ENCODE data around the gene CEACAM19. TPM values are rescaled to one million over a fixed set of nuclear protein-coding genes. Genes with fewer than 3 reads are reported as not detected.
"Not testable (repeated sequence)": the region's sequence is repeated elsewhere in the genome, so short reads cannot be mapped to it uniquely, and the experiment has no call there.

Gene CEACAM19
- total RNA-seq, 2 experiments from 2014 or later = 0.23 to 0.34 TPM

- Mint-ChIP-seq H3K4me1 (ENCODE audit: low read depth) (peaks cover 6% of the 10 kb centered on the region), H3K27ac (no peak overlapping the region), H3K36me3 (ENCODE audit: low read depth) (no peaks in the 10 kb centered on the region), H3K27me3 (ENCODE audit: low read depth) (peaks cover 7% of the 10 kb centered on the region), H3K4me3 (no peak overlapping the region), H3K9me3 (ENCODE audit: insufficient read depth) (no peaks in the 10 kb centered on the region)
- CTCF ChIA-PET = interaction anchor here (1.5 to 1.6 kb wide), 2 partner anchors 42 to 91 kb away, joined by 3 to 9 read pairs; no protein-coding TSS in a partner anchor
- POLR2A ChIA-PET = no interaction called here
- ATAC-seq (no peak), DNase-seq (no peak)
Measured at GRCh38 chr19:44681992-44682790, 10.9 kb downstream of the CEACAM19 start.

GRCh38 chr19:44682807-44683206 lies 11.5 kb downstream of the CEACAM19 start:
- Mint-ChIP-seq H3K4me1 (ENCODE audit: low read depth) (peaks cover 6% of the 10 kb centered on the region), H3K36me3 (ENCODE audit: low read depth) (no peaks in the 10 kb centered on the region), H3K27ac (peak overlapping the region; percentile 7), H3K9me3 (ENCODE audit: insufficient read depth) (no peaks in the 10 kb centered on the region), H3K4me3 (no peak overlapping the region), H3K27me3 (ENCODE audit: low read depth) (peaks cover 10% of the 10 kb centered on the region)
- CTCF ChIA-PET = interaction anchor here (1.5 to 1.6 kb wide), 2 partner anchors 41 to 91 kb away, joined by 3 to 9 read pairs; no protein-coding TSS in a partner anchor
- no peak for ATAC-seq
- POLR2A ChIA-PET = no interaction called here
- DNase-seq = no peak

GRCh38 chr19:44683434-44684210 lies 12.3 kb downstream of the CEACAM19 start:
- Mint-ChIP-seq H3K36me3 (ENCODE audit: low read depth) (no peaks in the 10 kb centered on the region), H3K9me3 (ENCODE audit: insufficient read depth) (no peaks in the 10 kb centered on the region), H3K27ac (no peak overlapping the region), H3K4me1 (ENCODE audit: low read depth) (peaks cover 6% of the 10 kb centered on the region), H3K4me3 (no peak overlapping the region), H3K27me3 (ENCODE audit: low read depth) (peaks cover 13% of the 10 kb centered on the region)
- ChIA-PET POLR2A (no interaction called here), CTCF (interaction anchor here (1.0 to 1.6 kb wide), 3 partner anchors 41 to 90 kb away, joined by 3 to 9 read pairs (median 3); no protein-coding TSS in a partner anchor)
- DNase-seq (no peak), ATAC-seq (no peak)

- Mint-ChIP-seq H3K27me3 (ENCODE audit: low read depth) (peaks cover 14% of the 10 kb centered on the region), H3K4me1 (ENCODE audit: low read depth) (peaks cover 12% of the 10 kb centered on the region)
- CTCF ChIA-PET; ATAC-seq; DNase-seq; H3K9me3 Mint-ChIP-seq (ENCODE audit: insufficient read depth); H3K36me3 Mint-ChIP-seq (ENCODE audit: low read depth); POLR2A ChIA-PET; H3K4me3 Mint-ChIP-seq; H3K27ac Mint-ChIP-seq: not testable (repeated sequence)
Measured at GRCh38 chr19:44684396-44684795, 13.1 kb downstream of the CEACAM19 start.

GRCh38 chr19:44684892-44685863 lies 13.9 kb downstream of the CEACAM19 start:
- ATAC-seq (peak; percentile 49), DNase-seq (peak; percentile 41)
- no peaks in the 10 kb centered on the region for H3K9me3 Mint-ChIP-seq (ENCODE audit: insufficient read depth)
- H3K4me1 Mint-ChIP-seq (ENCODE audit: low read depth) = peaks cover 19% of the 10 kb centered on the region
- no peak overlapping the region for H3K4me3 Mint-ChIP-seq
- peak overlapping the region; percentile 1 for H3K27ac Mint-ChIP-seq
- POLR2A ChIA-PET = no interaction called here
- CTCF ChIA-PET = interaction anchor here (1.0 to 1.1 kb wide), 2 partner anchors 39 to 87 kb away, joined by 4 to 8 read pairs; no protein-coding TSS in a partner anchor
- H3K27me3 Mint-ChIP-seq (ENCODE audit: low read depth) = peaks cover 14% of the 10 kb centered on the region
- H3K36me3 Mint-ChIP-seq (ENCODE audit: low read depth) = no peaks in the 10 kb centered on the region

- no peaks in the 10 kb centered on the region for H3K9me3 Mint-ChIP-seq (ENCODE audit: insufficient read depth)
- peaks cover 14% of the 10 kb centered on the region for H3K27me3 Mint-ChIP-seq (ENCODE audit: low read depth)
- ChIA-PET CTCF (interaction anchor here (1.1 to 1.3 kb wide), 2 partner anchors 38 to 85 kb away, joined by 5 to 8 read pairs; no protein-coding TSS in a partner anchor), POLR2A (no interaction called here)
- peaks cover 19% of the 10 kb centered on the region for H3K4me1 Mint-ChIP-seq (ENCODE audit: low read depth)
- H3K27ac Mint-ChIP-seq = no peak overlapping the region
- H3K36me3 Mint-ChIP-seq (ENCODE audit: low read depth) = no peaks in the 10 kb centered on the region
- H3K4me3 Mint-ChIP-seq = no peak overlapping the region
- ATAC-seq (no peak), DNase-seq (no peak)
Measured at GRCh38 chr19:44685877-44686276, 14.6 kb downstream of the CEACAM19 start.

- peaks cover 25% of the 10 kb centered on the region for H3K4me1 Mint-ChIP-seq (ENCODE audit: low read depth)
- H3K4me3 Mint-ChIP-seq = no peak overlapping the region
- ChIA-PET CTCF (interaction anchor here (1.3 to 12.1 kb wide), 2 partner anchors 35 to 84 kb away, joined by 5 to 133 read pairs; no protein-coding TSS in a partner anchor), POLR2A (no interaction called here)
- H3K27ac Mint-ChIP-seq = no peak overlapping the region
- no peaks in the 10 kb centered on the region for H3K9me3 Mint-ChIP-seq (ENCODE audit: insufficient read depth)
- no peaks in the 10 kb centered on the region for H3K36me3 Mint-ChIP-seq (ENCODE audit: low read depth)
- H3K27me3 Mint-ChIP-seq (ENCODE audit: low read depth) = peaks cover 14% of the 10 kb centered on the region
- ATAC-seq = no peak
- no peak for DNase-seq
Measured at GRCh38 chr19:44686896-44687295, 15.6 kb downstream of the CEACAM19 start.

- Mint-ChIP-seq H3K36me3 (ENCODE audit: low read depth) (no peaks in the 10 kb centered on the region), H3K4me3 (no peak overlapping the region), H3K4me1 (ENCODE audit: low read depth) (peaks cover 35% of the 10 kb centered on the region), H3K9me3 (ENCODE audit: insufficient read depth) (no peaks in the 10 kb centered on the region), H3K27ac (no peak overlapping the region), H3K27me3 (ENCODE audit: low read depth) (peaks cover 17% of the 10 kb centered on the region)
- ATAC-seq (no peak), DNase-seq (no peak)
- ChIA-PET CTCF (interaction anchor here (0.6 to 12.1 kb wide), 6 partner anchors 28 to 111 kb away, joined by 3 to 149 read pairs (median 4); no protein-coding TSS in a partner anchor), POLR2A (no interaction called here)
Measured at GRCh38 chr19:44687888-44688287, 16.6 kb downstream of the CEACAM19 start.

GRCh38 chr19:44689290-44690130 lies 18.2 kb downstream of the CEACAM19 start:
- DNase-seq (peak; percentile 85), ATAC-seq (peak; percentile 68)
- Mint-ChIP-seq H3K27ac (peak overlapping the region; percentile 55), H3K9me3 (ENCODE audit: insufficient read depth) (no peaks in the 10 kb centered on the region), H3K4me3 (no peak overlapping the region), H3K36me3 (ENCODE audit: low read depth) (no peaks in the 10 kb centered on the region), H3K27me3 (ENCODE audit: low read depth) (peaks cover 22% of the 10 kb centered on the region), H3K4me1 (ENCODE audit: low read depth) (peaks cover 39% of the 10 kb centered on the region)
- ChIA-PET POLR2A (interaction anchor here (0.5 kb wide), 1 partner anchor 32 kb away, joined by 3 read pairs; no protein-coding TSS in a partner anchor), CTCF (interaction anchor here (0.6 to 12.1 kb wide), 12 partner anchors 8 to 156 kb away, joined by 3 to 149 read pairs (median 4); partner anchors contain the start of genes NECTIN2 and PVR)

- Mint-ChIP-seq H3K9me3 (ENCODE audit: insufficient read depth) (no peaks in the 10 kb centered on the region), H3K4me3 (no peak overlapping the region), H3K4me1 (ENCODE audit: low read depth) (peaks cover 35% of the 10 kb centered on the region), H3K36me3 (ENCODE audit: low read depth) (no peaks in the 10 kb centered on the region), H3K27ac (no peak overlapping the region), H3K27me3 (ENCODE audit: low read depth) (peaks cover 22% of the 10 kb centered on the region)
- no peak for ATAC-seq
- ChIA-PET POLR2A (no interaction called here), CTCF (interaction anchor here (0.6 to 12.1 kb wide), 12 partner anchors 9 to 156 kb away, joined by 3 to 149 read pairs (median 4); partner anchors contain the start of genes NECTIN2 and PVR)
- no peak for DNase-seq
Measured at GRCh38 chr19:44690131-44690440, 18.8 kb downstream of the CEACAM19 start.

All from activated CD8-positive, alpha-beta T cell treated with anti-CD3 and anti-CD28 coated beads, Interleukin-2, amount 10 ng/mL, durations not matched to agents 7 days and 5 days (primary cell).